COLO668 (cell line): Measurements from ENCODE around the gene OTOG.

Source experiments
- DNase-seq: peaks from one replicate; lab custom pipeline; 2025; ENCODE audit not compliant: unreplicated experiment; lab: John Stamatoyannopoulos, UW

OTOG gene

DNA sequence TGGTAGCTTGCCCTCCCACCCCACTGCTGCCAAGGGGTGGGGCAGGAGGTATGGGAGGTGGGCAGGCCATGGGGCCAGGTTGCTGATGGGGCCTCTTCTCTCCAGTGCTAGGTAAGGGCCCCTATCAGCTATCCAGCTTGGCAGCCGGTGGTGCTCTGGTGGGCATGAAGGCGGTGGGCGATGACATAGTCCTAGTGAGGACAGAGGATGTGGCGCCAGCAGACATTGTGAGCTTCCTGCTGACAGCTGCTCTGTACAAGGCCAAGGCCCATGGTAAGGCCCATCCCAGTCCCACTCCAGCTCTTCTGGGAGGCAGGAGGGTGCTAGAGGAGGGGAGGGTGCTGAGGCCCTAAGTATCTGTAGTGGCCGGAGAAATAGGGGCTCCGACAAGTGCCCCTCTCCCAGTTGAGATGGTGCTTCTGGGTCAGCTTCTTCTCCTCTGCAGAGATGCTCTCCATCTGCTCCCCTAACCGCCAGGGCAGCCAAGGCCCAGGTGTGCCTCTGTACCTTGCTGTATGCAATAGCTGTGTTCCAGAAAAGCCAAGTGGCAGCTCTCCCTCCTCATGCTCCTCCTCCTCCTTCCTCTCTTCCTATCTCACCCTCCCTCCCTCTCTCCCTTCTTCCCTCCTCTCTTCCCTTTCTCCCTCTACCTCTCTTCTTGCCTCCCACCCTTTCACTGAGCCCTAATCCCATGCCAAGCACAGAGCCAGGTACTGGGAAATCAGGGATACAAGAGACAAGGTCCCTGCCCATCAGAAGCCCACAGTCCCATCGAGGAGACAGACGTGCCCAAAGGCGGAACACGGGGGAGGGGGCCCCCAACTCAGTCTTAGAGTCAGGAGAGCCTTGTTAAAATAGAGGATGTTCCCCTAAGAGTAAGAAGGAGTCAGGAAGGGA lies 55.3 kb downstream of the OTOG start:
- no peak for DNase-seq

DNA sequence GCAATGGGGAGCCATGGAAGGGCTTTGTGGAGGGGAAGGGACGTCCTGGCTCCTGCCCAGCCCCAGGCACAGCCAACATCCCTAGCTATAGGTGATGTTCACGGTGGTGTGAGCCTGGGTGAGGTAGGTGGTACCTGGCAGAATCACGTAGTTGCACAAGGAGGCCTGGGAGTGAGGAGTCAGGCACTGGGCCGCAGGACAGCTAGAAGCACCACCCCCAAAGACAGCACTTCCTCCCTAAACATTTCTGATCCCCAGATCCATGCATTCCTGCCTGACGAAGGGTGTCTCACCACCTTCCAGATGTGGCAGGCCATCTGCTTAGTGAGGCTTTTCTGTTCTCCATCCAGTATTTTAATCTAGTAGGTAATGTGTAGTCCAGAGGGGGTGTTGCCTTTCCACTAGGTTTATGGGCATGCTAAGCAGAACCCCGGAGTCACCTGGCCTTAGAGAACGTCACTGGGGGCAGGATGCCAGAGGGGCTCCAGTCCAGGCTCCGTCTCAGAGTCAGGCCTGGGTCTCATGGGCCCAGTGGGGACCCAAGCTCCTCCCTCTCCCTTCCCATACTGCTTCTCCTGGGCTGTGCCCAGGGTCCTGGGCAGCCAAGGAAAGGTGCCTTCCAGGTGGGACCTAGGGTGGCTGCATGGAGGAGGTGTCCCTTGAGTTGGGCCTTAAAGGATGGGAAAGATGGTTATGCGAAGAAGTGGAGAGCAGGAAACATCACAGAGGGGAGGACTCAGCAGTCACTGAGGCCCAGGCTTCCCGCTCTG lies 56.2 kb downstream of the OTOG start:
- no peak for DNase-seq

DNA sequence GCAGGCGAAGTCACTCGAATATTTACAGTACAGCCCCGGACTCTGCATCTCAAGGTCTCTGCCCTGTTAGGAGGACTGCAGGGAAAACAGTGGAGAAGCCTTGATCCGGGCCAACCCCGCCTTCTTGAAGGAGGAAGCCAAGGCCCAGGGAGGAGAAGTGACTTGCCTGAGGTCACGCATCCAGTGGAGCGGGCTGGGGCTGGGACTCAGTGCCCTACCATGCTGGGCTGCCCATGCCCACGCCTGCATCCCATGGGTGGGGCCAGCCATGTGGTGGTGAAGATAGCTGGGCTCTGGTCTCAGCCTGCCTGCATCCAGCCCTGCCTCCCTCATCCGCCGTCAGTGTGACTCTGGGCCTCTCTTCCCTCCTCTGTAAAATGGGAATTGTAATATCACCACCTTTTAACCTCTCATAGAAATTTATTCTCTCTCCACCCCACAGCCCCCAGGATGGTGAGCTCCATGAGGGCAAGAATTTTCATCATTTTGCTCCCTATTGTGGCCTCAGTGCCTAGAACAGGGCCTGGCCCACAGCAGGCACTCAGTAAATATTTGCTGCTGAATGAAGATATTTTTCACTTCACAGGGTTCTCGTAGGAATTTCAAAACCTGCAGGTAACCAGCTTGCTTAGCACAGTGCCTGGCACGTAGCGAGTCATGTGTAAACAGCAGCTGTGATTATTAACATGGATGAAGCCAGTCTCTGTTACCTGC lies 57.3 kb downstream of the OTOG start:
- DNase-seq, result no peak

DNA sequence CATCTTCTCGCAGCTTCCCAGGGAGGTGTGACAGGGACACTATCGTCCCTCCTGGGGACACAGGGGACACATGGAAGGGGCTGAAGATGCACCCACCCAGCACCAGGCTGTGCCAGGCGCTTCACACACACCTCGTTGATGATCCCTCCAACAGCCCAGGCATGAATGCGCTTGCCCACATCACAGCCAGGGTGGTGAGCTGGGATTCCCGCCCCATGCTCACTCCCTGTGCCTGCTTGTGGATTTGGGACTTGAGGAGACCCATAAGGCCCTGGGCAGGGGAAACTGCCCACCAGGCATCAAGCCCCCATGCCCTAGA lies 57.8 kb downstream of the OTOG start:
- DNase-seq, result no peak

DNA sequence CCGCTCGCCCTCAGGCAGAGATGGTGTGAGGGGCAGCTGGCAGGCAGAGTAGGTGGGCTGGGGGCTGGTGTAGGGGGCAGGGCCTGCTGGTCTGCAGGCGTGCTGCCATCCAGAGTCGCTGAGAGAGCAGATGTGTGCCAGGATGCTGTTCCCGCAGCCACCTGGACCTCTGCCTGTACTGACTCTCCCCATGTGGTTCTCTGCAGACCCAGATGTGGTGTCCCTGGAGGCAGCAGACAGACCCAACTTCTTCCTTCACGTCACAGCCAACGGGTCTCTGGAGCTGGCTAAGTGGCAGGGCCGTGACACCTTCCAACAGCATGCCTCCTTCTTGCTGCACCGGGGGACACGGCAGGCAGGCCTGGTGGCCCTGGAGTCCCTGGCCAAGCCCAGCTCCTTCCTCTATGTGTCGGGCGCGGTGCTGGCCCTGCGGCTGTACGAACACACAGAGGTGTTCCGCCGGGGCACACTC lies 58.6 kb downstream of the OTOG start:
- DNase-seq, result no peak

DNA sequence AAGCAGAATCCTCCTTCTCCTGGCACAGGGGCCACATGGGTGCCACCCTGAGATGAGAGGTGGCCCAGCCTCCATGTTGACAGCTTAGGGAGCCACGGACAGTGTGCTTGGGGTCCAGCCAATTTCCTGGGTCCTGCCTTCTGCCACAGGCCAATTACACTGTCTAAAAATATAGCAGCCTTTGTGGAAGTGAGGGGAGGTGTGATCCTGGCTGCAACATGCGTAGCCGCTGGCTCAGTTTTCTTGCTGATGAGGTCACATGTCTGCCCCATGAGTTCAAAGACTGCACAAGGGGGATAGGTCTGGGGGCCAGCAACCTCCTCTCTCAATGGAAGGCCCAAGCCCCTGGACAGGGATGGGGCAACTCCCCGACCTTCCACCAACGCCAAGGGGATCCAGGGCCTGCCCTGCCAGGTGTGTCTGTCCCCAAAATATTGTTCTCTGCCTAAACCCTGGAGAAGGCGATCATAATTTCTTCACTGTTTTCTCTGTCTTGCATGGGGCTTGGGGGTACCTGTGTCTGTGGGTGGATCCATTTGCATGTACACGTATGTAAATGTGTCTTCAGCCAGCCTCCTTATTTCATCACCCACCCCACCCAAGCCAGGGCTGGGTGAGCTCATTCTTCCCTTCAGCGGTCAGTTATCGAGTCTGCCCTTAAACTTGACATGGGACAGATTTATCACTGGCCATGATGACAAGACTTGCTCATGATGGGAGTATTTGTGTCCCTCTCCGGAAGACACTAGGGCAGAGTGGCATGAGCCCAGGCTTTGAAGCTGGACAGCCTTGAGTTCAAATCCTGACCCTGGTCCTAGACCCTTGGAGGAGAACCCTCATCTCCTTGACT lies 59.4 kb downstream of the OTOG start:
- no peak for DNase-seq

DNA sequence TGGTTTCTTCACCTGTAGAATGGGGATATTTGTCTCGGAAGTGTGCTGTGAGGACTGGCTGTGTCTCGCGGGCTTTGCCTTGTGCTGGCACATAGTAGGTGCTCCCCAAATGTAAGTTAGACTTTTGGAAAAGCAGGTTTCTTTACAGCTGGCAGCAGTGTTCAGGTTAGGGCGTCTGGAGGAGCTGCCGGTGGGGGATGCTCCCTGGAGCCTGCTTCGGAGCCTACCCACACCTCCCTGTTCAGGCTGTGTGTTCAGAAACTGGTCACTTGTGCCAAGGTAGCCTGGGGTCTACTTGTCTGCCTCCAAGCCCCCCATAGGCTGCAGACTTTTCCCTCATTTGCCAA lies 60.0 kb downstream of the OTOG start:
- DNase-seq, result no peak

DNA sequence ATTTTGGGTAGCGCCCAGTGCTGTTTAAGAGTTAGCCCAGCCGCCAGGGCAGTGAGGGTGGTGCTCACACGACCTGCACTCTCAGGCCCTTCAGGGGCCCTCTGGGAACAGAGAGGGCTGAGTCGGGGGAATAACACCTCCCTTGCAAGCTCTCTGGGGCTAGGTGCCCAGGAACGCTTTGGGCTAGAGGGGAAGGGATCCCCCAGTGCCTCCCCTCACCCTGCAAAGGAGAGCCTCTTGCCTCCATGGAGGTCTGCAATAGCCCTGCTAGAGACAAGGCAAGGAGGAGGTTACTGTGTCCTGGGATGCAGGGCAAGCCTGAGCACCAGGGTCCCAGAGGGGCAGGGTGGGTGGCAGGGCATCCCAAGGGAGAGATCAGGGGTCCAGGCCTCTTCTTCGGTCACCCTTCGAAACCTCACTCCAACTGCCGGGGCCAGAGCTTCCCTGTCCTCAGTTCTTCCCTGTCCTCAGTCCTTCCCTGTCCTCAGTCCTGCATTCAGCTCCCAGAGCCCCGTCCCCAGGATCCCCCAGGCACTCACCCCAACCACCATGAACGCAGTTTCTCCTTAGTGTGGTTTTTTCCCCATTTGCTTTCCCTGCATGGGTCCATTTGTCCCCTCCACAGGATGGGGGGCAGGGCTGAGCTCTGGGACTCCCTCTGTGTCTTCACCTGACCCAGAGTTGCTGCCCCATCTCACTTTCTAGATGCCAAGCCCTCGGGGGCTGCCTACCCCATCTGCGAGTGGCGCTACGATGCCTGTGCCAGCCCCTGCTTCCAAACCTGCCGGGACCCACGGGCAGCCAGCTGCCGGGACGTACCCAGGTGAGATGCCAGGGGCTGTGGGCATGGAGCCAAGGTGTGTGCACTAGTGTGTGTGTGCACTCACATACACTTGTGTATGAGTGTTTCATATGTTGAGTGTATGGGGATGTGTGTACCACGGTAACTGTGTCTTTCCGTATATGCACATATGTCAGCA lies 60.8 kb downstream of the OTOG start:
- DNase-seq, result no peak

DNA sequence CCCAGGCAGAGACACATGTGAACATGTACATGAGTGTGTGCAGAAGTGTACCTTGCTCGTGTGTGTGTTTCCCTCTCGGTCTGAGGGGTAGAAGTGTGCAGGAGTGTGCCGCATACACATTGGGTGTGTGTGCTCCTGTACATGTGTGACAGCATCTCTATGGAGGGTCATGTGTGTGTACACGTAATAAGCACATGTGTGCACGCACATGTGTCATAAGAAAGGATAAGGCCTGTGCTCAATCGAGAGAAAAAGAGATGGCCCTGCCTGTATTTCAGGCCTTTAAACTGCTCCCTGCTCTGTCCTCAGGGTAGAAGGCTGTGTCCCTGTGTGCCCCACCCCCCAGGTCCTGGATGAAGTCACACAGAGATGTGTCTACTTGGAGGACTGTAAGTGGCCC lies 61.8 kb downstream of the OTOG start:
- no peak for DNase-seq

DNA sequence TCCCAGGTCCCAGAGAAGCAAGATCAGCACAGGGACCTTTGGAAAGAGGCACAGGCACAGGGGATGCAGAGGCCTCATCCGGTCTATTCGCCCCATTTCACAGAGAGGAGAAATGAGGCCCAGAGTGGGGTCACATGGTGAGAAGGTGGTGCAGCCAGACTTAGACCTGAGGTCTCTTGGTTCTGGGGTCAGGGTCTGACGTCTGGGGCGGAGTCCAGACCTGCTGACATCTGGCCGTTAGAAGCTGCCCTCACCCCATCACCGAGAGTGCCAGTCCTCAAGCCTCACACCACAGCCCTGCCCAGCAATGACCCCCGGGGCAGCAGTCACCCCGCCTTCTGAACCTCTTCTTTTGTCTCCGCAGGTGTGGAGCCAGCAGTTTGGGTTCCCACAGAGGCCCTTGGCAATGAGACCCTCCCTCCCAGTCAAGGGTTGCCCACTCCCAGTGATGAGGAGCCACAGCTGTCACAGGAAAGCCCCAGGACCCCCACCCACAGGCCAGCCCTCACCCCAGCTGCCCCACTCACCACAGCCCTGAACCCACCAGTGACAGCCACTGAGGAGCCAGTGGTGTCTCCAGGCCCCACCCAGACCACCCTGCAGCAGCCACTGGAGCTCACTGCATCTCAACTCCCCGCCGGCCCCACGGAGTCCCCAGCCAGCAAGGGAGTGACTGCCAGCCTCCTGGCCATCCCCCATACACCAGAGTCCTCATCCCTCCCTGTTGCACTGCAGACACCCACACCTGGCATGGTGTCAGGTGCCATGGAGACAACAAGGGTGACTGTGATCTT lies 62.4 kb downstream of the OTOG start:
- no peak for DNase-seq

DNA sequence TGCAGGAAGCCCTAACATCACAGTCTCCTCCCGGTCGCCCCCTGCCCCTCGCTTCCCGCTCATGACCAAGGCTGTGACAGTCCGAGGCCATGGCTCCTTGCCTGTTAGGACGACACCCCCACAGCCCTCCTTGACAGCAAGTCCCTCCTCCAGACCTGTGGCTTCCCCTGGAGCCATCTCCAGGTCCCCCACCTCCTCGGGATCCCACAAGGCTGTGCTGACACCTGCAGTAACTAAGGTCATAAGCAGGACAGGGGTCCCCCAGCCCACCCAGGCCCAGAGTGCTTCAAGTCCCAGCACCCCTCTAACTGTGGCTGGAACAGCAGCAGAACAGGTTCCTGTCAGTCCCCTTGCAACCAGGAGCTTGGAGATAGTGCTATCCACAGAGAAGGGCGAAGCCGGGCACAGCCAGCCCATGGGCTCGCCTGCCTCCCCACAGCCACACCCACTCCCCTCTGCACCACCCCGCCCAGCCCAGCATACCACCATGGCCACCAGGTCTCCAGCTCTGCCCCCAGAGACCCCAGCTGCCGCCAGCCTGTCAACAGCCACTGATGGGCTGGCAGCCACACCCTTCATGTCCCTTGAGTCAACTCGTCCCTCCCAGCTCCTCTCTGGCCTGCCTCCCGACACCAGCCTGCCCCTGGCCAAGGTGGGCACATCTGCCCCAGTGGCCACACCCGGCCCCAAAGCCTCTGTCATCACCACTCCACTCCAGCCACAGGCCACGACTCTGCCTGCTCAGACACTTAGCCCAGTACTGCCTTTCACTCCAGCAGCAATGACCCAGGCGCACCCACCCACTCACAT lies 63.2 kb downstream of the OTOG start:
- no peak for DNase-seq

DNA sequence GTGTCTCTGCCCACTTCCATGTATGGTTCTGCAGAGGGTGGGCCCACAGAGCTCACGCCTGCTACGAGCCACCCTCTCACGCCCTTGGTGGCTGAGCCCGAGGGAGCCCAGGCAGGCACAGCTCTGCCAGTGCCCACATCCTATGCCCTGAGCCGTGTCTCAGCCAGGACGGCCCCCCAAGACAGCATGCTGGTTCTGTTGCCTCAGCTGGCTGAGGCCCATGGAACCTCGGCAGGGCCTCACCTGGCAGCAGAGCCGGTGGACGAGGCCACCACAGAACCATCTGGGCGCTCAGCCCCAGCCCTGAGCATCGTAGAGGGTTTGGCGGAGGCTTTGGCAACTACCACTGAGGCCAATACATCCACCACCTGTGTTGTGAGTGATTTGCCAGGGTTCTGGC lies 64.0 kb downstream of the OTOG start:
- no peak for DNase-seq

DNA sequence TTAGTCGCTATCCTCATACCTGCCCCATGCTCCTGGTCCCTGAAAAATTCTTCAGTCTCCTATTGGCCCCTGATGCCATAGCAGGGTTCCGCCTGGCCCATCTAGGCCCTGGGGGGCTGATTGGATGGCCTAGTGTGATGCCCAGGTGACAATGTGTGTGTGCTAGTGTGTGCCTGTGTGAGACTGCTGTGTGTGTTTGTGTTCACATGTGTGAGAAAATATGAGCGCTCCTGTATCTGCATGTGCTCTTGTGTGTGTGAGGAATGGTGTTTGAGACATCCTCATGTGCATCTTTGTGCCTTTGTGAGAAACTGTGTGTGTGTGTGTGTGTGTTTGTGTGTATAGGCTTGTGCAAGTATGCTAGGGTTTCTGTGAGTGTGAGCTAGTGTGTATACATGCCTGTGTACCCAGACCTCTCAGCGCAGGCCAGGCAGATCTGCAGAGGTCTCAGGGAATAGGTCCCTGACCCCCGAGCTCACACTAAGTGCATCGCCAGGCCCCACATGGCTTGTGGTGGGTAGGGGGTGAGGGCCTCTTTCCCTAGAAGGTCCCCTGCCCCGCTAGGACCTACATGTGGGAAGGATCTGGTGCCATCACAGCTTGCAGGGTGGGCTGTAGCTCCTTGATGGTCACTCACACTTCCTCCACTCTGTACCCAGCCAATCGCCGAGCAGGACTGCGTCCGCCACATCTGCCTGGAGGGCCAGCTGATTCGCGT lies 64.6 kb downstream of the OTOG start:
- no peak for DNase-seq

DNA sequence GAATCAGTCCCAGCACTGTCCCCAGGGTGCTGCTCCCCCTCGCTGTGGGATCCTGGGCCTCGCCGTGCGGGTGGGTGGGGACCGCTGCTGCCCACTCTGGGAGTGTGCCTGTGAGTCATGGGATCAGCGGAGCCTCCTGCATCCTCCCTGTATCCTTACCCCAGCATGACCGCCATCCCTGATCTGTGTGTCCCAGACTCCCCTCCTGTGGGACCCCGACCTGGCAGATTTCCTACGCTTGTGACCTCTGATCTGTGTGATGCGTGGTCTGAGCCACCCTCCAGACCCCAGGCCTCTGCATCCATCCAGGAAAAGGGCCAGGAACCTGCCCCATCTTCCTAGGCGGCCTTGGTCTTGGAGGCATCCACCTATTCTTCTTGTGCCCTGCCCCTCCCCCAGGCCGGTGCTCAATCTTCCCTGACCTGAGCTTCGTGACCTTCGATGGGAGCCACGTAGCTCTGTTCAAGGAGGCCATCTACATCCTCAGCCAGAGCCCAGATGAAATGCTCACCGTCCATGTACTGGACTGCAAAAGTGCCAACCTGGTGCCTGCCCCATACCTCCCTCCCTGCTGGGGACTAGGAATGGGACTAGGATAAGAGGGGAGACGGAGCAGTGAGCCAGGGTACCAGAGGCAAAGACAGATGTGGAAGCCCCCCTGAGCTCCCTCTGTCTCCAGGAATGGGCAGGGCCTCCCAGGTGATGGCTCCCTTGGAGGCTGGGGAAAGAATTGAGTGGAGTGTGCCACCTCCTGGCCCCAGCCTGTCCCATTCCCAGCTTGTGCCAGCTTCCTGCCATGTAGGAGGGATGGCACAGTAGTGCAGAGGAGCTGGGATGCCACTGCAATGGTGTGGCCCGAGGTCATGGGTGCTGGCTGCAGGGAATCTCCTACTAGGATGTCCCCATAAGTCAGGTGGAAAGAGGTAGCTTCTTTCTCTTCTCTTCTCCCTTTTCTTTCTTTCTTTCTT lies 65.4 kb downstream of the OTOG start:
- DNase-seq, result no peak

DNA sequence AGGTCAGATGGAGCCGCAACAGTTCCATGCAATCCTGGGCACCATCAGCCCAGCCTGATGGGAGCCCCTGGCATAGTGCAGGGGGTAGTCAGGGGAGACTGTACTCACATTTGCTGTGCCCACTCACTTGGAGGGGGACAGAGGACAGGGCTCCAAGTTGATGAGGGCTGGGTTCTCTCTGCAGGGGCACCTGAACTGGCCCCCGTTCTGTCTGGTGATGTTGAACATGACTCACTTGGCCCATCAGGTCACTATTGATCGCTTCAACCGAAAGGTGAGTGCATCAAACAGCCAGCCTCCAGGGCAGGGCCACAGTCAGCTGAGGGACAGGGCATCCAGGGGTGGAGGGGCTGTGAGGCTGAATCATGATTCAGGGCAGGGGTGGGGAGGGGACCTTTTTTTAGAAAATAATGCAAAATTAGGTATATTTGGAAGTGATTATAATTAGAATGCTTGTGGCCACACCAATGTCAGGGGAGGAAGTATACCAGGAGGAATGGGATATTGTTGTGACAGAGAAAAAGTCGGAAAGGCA lies 66.4 kb downstream of the OTOG start:
- no peak for DNase-seq

DNA sequence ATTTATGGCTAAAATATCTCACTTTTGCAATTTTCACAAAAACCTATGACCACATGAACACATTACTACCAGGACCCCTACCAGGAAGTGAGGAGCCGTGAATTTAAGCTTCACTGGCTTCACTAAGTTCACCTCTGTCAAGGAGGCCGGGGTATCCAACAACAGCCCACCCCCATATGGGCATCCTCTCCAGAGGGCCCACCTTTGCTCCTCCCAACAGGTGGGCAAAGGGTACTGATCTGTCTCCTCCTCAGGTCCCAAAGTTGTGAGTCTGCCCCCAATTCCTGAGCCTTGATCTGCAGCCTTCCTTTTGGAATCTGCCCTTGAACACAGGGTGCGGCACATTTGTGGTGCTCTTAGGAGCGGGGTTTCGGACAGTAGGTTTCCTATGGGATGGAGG lies 66.9 kb downstream of the OTOG start:
- DNase-seq, result no peak
